ENCODE data around the gene RAP1GAP. TPM values are rescaled to one million over a fixed set of nuclear protein-coding genes. Genes with fewer than 3 reads are reported as not detected.

The RAP1GAP gene
- total and polyA plus RNA-seq, 9 of the 15 experiments (the other 6 are each of a cell fraction or from before 2014, with no cell fraction given): 0.29 to 30.2 (median 19.2) TPM

- TF ChIP-seq, protein P1, sequence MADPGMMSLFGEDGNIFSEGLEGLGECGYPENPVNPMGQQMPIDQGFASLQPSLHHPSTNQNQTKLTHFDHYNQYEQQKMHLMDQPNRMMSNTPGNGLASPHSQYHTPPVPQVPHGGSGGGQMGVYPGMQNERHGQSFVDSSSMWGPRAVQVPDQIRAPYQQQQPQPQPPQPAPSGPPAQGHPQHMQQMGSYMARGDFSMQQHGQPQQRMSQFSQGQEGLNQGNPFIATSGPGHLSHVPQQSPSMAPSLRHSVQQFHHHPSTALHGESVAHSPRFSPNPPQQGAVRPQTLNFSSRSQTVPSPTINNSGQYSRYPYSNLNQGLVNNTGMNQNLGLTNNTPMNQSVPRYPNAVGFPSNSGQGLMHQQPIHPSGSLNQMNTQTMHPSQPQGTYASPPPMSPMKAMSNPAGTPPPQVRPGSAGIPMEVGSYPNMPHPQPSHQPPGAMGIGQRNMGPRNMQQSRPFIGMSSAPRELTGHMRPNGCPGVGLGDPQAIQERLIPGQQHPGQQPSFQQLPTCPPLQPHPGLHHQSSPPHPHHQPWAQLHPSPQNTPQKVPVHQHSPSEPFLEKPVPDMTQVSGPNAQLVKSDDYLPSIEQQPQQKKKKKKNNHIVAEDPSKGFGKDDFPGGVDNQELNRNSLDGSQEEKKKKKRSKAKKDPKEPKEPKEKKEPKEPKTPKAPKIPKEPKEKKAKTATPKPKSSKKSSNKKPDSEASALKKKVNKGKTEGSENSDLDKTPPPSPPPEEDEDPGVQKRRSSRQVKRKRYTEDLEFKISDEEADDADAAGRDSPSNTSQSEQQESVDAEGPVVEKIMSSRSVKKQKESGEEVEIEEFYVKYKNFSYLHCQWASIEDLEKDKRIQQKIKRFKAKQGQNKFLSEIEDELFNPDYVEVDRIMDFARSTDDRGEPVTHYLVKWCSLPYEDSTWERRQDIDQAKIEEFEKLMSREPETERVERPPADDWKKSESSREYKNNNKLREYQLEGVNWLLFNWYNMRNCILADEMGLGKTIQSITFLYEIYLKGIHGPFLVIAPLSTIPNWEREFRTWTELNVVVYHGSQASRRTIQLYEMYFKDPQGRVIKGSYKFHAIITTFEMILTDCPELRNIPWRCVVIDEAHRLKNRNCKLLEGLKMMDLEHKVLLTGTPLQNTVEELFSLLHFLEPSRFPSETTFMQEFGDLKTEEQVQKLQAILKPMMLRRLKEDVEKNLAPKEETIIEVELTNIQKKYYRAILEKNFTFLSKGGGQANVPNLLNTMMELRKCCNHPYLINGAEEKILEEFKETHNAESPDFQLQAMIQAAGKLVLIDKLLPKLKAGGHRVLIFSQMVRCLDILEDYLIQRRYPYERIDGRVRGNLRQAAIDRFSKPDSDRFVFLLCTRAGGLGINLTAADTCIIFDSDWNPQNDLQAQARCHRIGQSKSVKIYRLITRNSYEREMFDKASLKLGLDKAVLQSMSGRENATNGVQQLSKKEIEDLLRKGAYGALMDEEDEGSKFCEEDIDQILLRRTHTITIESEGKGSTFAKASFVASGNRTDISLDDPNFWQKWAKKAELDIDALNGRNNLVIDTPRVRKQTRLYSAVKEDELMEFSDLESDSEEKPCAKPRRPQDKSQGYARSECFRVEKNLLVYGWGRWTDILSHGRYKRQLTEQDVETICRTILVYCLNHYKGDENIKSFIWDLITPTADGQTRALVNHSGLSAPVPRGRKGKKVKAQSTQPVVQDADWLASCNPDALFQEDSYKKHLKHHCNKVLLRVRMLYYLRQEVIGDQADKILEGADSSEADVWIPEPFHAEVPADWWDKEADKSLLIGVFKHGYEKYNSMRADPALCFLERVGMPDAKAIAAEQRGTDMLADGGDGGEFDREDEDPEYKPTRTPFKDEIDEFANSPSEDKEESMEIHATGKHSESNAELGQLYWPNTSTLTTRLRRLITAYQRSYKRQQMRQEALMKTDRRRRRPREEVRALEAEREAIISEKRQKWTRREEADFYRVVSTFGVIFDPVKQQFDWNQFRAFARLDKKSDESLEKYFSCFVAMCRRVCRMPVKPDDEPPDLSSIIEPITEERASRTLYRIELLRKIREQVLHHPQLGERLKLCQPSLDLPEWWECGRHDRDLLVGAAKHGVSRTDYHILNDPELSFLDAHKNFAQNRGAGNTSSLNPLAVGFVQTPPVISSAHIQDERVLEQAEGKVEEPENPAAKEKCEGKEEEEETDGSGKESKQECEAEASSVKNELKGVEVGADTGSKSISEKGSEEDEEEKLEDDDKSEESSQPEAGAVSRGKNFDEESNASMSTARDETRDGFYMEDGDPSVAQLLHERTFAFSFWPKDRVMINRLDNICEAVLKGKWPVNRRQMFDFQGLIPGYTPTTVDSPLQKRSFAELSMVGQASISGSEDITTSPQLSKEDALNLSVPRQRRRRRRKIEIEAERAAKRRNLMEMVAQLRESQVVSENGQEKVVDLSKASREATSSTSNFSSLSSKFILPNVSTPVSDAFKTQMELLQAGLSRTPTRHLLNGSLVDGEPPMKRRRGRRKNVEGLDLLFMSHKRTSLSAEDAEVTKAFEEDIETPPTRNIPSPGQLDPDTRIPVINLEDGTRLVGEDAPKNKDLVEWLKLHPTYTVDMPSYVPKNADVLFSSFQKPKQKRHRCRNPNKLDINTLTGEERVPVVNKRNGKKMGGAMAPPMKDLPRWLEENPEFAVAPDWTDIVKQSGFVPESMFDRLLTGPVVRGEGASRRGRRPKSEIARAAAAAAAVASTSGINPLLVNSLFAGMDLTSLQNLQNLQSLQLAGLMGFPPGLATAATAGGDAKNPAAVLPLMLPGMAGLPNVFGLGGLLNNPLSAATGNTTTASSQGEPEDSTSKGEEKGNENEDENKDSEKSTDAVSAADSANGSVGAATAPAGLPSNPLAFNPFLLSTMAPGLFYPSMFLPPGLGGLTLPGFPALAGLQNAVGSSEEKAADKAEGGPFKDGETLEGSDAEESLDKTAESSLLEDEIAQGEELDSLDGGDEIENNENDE (IDR thresholded peaks at IDR 0.05; ENCODE audit: low read depth, low read length): no peak
- TF ChIP-seq MCM3 (IDR thresholded peaks at IDR 0.05): no peak
- no peak for TF ChIP-seq E2F4 (CRISPR knock-in tag; IDR thresholded peaks at IDR 0.05; ENCODE audit: low read depth)
- TF ChIP-seq MLX (CRISPR knock-in tag; conservative IDR thresholded peaks at IDR 0.05): no peak
- no peak for TF ChIP-seq HMG20B (CRISPR knock-in tag; IDR thresholded peaks at IDR 0.05)
- TF ChIP-seq, protein P2, sequence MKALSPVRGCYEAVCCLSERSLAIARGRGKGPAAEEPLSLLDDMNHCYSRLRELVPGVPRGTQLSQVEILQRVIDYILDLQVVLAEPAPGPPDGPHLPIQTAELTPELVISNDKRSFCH (CRISPR knock-in tag; IDR thresholded peaks at IDR 0.05): no peak
- TF ChIP-seq, protein P2 (tag; IDR thresholded peaks at IDR 0.05): no peak
- TF ChIP-seq ZNF695 (CRISPR knock-in tag; IDR thresholded peaks at IDR 0.05): no peak
- TF ChIP-seq, protein P3, sequence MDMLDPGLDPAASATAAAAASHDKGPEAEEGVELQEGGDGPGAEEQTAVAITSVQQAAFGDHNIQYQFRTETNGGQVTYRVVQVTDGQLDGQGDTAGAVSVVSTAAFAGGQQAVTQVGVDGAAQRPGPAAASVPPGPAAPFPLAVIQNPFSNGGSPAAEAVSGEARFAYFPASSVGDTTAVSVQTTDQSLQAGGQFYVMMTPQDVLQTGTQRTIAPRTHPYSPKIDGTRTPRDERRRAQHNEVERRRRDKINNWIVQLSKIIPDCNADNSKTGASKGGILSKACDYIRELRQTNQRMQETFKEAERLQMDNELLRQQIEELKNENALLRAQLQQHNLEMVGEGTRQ (CRISPR knock-in tag; IDR thresholded peaks at IDR 0.05): no peak
- TF ChIP-seq PCBP2 (IDR thresholded peaks at IDR 0.05; ENCODE audit: low read depth, low read length, poor library complexity, severe bottlenecking): no peak
- no peak for TF ChIP-seq ZNF274 (IDR thresholded peaks at IDR 0.05; ENCODE audit: borderline replicate concordance, low read depth, low read length)
Measured at GRCh38 chr1:21643624-21644023, 25.5 kb downstream of the RAP1GAP start (continued).

All from K562 (cell line).